T-cell (primary cell): ENCODE data around the gene KRT6B. TPM values are rescaled to one million over a fixed set of nuclear protein-coding genes. Genes with fewer than 3 reads are reported as not detected.

Source experiments
- ATAC-seq, 4 experiments: fragments of 200-7000 bp in 3 of 4; fragments of 150-1000 bp in 1 of 4; cut with Tn5 transposase; replicated peaks in 1 of 4; 1 replicate in 3 of 4; 2 replicates in 1 of 4; pipeline ENCODE4 v1.10.0; 2021; ENCODE audit warnings: moderate library complexity in 3 of 4, mild to moderate bottlenecking in 2 of 4, moderate number of reproducible peaks in 1 of 4
- CTCF ChIA-PET, 2 donors: fragments of 300-600 bp; sonication (Branson Sonifier 250); formaldehyde crosslinking; loops; one replicate each; lab custom pipeline; 2022; ENCODE audit warnings: antibody characterized with exemption in 2 of 2; lab: Charles Lee
- POLR2A ChIA-PET, 2 donors: fragments of 300-600 bp; sonication (Branson Sonifier 250); formaldehyde crosslinking; loops; one replicate each; lab custom pipeline; 2022; ENCODE audit warnings: antibody characterized with exemption in 2 of 2; lab: Charles Lee
- DNase-seq, 35 experiments: peaks; one replicate each; pipeline versions ENCODE4 v3.0.0 to v3.0.0-alpha.2; 2013 to 2023
- H3K27ac ChIP-seq: one replicate; pipeline ENCODE4 v1.5.1; 2013; ENCODE audit warnings: low read length
- H3K27me3 ChIP-seq, 2 experiments: replicated peaks in 1 of 2; 1 replicate in 1 of 2; 2 replicates in 1 of 2; pipeline versions ENCODE4 v1.6.1 to v1.7.0; 2013; ENCODE audit warnings: low read length in 1 of 2, mixed read lengths in 1 of 2; ENCODE audit not compliant: control insufficient read depth in 2 of 2, insufficient read depth in 2 of 2; ENCODE audit errors: extremely low read depth in 1 of 2
- H3K36me3 ChIP-seq, 2 donors: 1 replicate in 1 of 2; 2 replicates in 1 of 2; pipeline versions ENCODE4 v1.6.1 to v1.7.0; 2013; ENCODE audit warnings: low read length in 1 of 2; ENCODE audit not compliant: control insufficient read depth in 2 of 2, insufficient read depth in 1 of 2; ENCODE audit errors: extremely low read depth in 1 of 2
- H3K4me1 ChIP-seq, 2 experiments: 1 replicate in 1 of 2; 2 replicates in 1 of 2; pipeline versions ENCODE4 v1.6.1 to v1.7.0; 2013; ENCODE audit warnings: low read length in 2 of 2, mixed read lengths in 1 of 2; ENCODE audit not compliant: insufficient read depth in 2 of 2, control insufficient read depth in 1 of 2; ENCODE audit errors: extremely low read depth in 1 of 2
- H3K4me3 ChIP-seq, 2 donors: 1 replicate in 1 of 2; 2 replicates in 1 of 2; pipeline versions ENCODE4 v1.5.1 to v1.7.0; 2013; ENCODE audit warnings: mild to moderate bottlenecking in 2 of 2, low read length in 1 of 2, moderate library complexity in 1 of 2; ENCODE audit not compliant: control insufficient read depth in 1 of 2; ENCODE audit errors: extremely low read depth in 1 of 2
- H3K9me3 ChIP-seq: 2 replicates; pipeline ENCODE4 v1.7.0; 2013
- H3K27ac Mint-ChIP-seq, 2 donors: one replicate each; pipeline ENCODE4 v1.8.0; 2020 to 2021; ENCODE audit warnings: mild to moderate bottlenecking in 2 of 2, mixed read lengths in 2 of 2
- H3K27me3 Mint-ChIP-seq, 2 donors: one replicate each; pipeline ENCODE4 v1.8.0; 2021 to 2022; ENCODE audit warnings: mixed read lengths in 2 of 2
- H3K36me3 Mint-ChIP-seq: one replicate; pipeline ENCODE4 v1.8.0; 2021; ENCODE audit warnings: mixed read lengths
- H3K4me1 Mint-ChIP-seq, 3 donors: one replicate each; pipeline ENCODE4 v1.8.0; 2020 to 2022; ENCODE audit warnings: mixed read lengths in 3 of 3, mild to moderate bottlenecking in 1 of 3
- H3K4me3 Mint-ChIP-seq, 3 donors: one replicate each; pipeline ENCODE4 v1.8.0; 2020 to 2022; ENCODE audit warnings: mild to moderate bottlenecking in 3 of 3, mixed read lengths in 3 of 3, moderate library complexity in 3 of 3
- H3K9me3 Mint-ChIP-seq, 3 donors: one replicate each; pipeline ENCODE4 v1.8.0; 2020 to 2022; ENCODE audit warnings: mixed read lengths in 3 of 3
- WGBS: methylation state at CpG from one replicate; pipeline ENCODE4 v1.1.5; 2013; ENCODE audit warnings: missing lambda C conversion rate; ENCODE audit not compliant: insufficient coverage; 5-methylcytosine and 5-hydroxymethylcytosine counted together
- total RNA-seq, 35 experiments: library from RNA in 6 of 35; stranded (reverse) in 6 of 35; fragments of 120-200 nt in 1 of 35; gene quantifications; one replicate each; pipeline versions ENCODE4 v1.2.1 to v1.2.4 and lab custom pipeline; 2013 to 2026

Gene KRT6B
- total RNA-seq, 5 donors from 2014 or later (not counting 1 experiment from before 2014, with no cell fraction given) = not detected

GRCh38 chr12:52480073-52480472 is 28.1 kb upstream of the KRT6B start:
- no peaks in the 10 kb centered on the region for H3K4me1 Mint-ChIP-seq
- DNase-seq (no peak), ATAC-seq (no peak)
- Histone ChIP-seq H3K36me3 (no peaks in the 10 kb centered on the region), H3K4me1 (no peaks in the 10 kb centered on the region), H3K27ac (no peak overlapping the region), H3K9me3 (peaks cover 2% of the 10 kb centered on the region), H3K27me3 (no peaks in the 10 kb centered on the region), H3K4me3 (no peak overlapping the region)
- CTCF ChIA-PET = no interaction called here
- H3K9me3 Mint-ChIP-seq = peaks cover 4 to 9% (median 8%) of the 10 kb centered on the region in 3 donors
- H3K27ac Mint-ChIP-seq = no peak overlapping the region
- H3K4me3 Mint-ChIP-seq = no peak overlapping the region
- no peaks in the 10 kb centered on the region for H3K36me3 Mint-ChIP-seq
- 47% methylated on average over 2 of the region's 3 CpGs for WGBS
- POLR2A ChIA-PET = no interaction called here
- peaks cover 32 to 33% of the 10 kb centered on the region in 2 donors for H3K27me3 Mint-ChIP-seq

GRCh38 chr12:52477651-52478050 is 25.7 kb upstream of the KRT6B start:
- H3K36me3 Mint-ChIP-seq = no peaks in the 10 kb centered on the region
- no peaks in the 10 kb centered on the region for H3K36me3 ChIP-seq
- DNase-seq (no peak), ATAC-seq (no peak)
- peaks cover 2 to 3% of the 10 kb centered on the region in 2 experiments for H3K27me3 ChIP-seq
- no peaks in the 10 kb centered on the region for H3K9me3 Mint-ChIP-seq
- H3K4me1 ChIP-seq = no peaks in the 10 kb centered on the region
- no peak overlapping the region for H3K27ac ChIP-seq
- no peak overlapping the region for H3K27ac Mint-ChIP-seq
- ChIA-PET CTCF (no interaction called here), POLR2A (no interaction called here)
- no peak overlapping the region for H3K4me3 Mint-ChIP-seq
- H3K27me3 Mint-ChIP-seq = peaks cover 11% of the 10 kb centered on the region in 2 donors
- no peaks in the 10 kb centered on the region for H3K9me3 ChIP-seq
- WGBS = no CpG with 5 or more reads among the region's 2 CpGs
- no peaks in the 10 kb centered on the region for H3K4me1 Mint-ChIP-seq
- H3K4me3 ChIP-seq = no peak overlapping the region

GRCh38 chr12:52474212-52474611 is 22.3 kb upstream of the KRT6B start:
- H3K36me3 Mint-ChIP-seq = no peaks in the 10 kb centered on the region
- H3K27ac Mint-ChIP-seq = no peak overlapping the region
- no peaks in the 10 kb centered on the region for H3K4me1 Mint-ChIP-seq
- H3K9me3 ChIP-seq = no peaks in the 10 kb centered on the region
- no peak overlapping the region for H3K4me3 Mint-ChIP-seq
- ChIA-PET POLR2A (no interaction called here), CTCF (no interaction called here)
- H3K9me3 Mint-ChIP-seq = no peaks in the 10 kb centered on the region
- DNase-seq = no peak
- no peaks in the 10 kb centered on the region for H3K4me1 ChIP-seq
- H3K27me3 ChIP-seq = peaks cover 2 to 4% of the 10 kb centered on the region in 2 experiments
- no peak overlapping the region for H3K27ac ChIP-seq
- no peak overlapping the region for H3K4me3 ChIP-seq
- H3K27me3 Mint-ChIP-seq = peaks cover 5 to 8% of the 10 kb centered on the region in 2 donors
- WGBS = no CpG with 5 or more reads among the region's 2 CpGs
- ATAC-seq = no peak
- no peaks in the 10 kb centered on the region for H3K36me3 ChIP-seq

GRCh38 chr12:52473768-52474167 is 21.8 kb upstream of the KRT6B start, which contains the start of gene KRT6C:
Gene KRT6C, minus strand, starts transcription at chr12:52473805. Its CDS starts 68 bp downstream, at chr12:52473737.
- peaks cover 2 to 6% of the 10 kb centered on the region in 2 experiments for H3K27me3 ChIP-seq
- no peaks in the 10 kb centered on the region for H3K4me1 ChIP-seq
- no peak within 1 kb of the TSS for H3K27ac ChIP-seq
- ATAC-seq (no peak), DNase-seq (no peak)
- no peak within 1 kb of the TSS for H3K27ac Mint-ChIP-seq
- no peak within 1 kb of the TSS for H3K4me3 Mint-ChIP-seq
- no peak within 1 kb of the TSS for H3K4me3 ChIP-seq
- CTCF ChIA-PET = no interaction called here
- no peaks in the 10 kb centered on the region for H3K9me3 ChIP-seq
- H3K36me3 ChIP-seq = no peaks in the 10 kb centered on the region
- no peaks in the 10 kb centered on the region for H3K36me3 Mint-ChIP-seq
- H3K27me3 Mint-ChIP-seq = peaks cover 5 to 10% of the 10 kb centered on the region in 2 donors
- POLR2A ChIA-PET = no interaction called here
- WGBS = 70% methylated on average over 4 of the region's 4 CpGs
- no peaks in the 10 kb centered on the region for H3K4me1 Mint-ChIP-seq
- no peaks in the 10 kb centered on the region for H3K9me3 Mint-ChIP-seq

GRCh38 chr12:52469853-52470252 is 17.9 kb upstream of the KRT6B start:
- H3K27me3 Mint-ChIP-seq = peaks cover 11 to 21% of the 10 kb centered on the region in 2 donors
- no peaks in the 10 kb centered on the region for H3K9me3 Mint-ChIP-seq
- H3K27ac ChIP-seq = no peak overlapping the region
- no peaks in the 10 kb centered on the region for H3K36me3 Mint-ChIP-seq
- no peak overlapping the region for H3K27ac Mint-ChIP-seq
- no peaks in the 10 kb centered on the region for H3K9me3 ChIP-seq
- DNase-seq = no peak
- peaks cover 4 to 6% of the 10 kb centered on the region in 2 experiments for H3K27me3 ChIP-seq
- no peaks in the 10 kb centered on the region for H3K36me3 ChIP-seq
- 100% methylated on average over 1 of the region's 4 CpGs for WGBS
- no peaks in the 10 kb centered on the region for H3K4me1 ChIP-seq
- H3K4me3 Mint-ChIP-seq = no peak overlapping the region
- H3K4me3 ChIP-seq = no peak overlapping the region
- no peak for ATAC-seq
- ChIA-PET CTCF (no interaction called here), POLR2A (no interaction called here)
- no peaks in the 10 kb centered on the region for H3K4me1 Mint-ChIP-seq

GRCh38 chr12:52464897-52465296 is 13.0 kb upstream of the KRT6B start:
- H3K36me3 Mint-ChIP-seq = no peaks in the 10 kb centered on the region
- 56% methylated on average over 1 of the region's 2 CpGs for WGBS
- H3K4me1 Mint-ChIP-seq = no peaks in the 10 kb centered on the region
- Histone ChIP-seq H3K9me3 (no peaks in the 10 kb centered on the region), H3K27me3 (peaks cover 6% of the 10 kb centered on the region in 2 experiments), H3K4me1 (no peaks in the 10 kb centered on the region), H3K36me3 (no peaks in the 10 kb centered on the region), H3K27ac (no peak overlapping the region), H3K4me3 (no peak overlapping the region)
- DNase-seq (no peak), ATAC-seq (no peak)
- ChIA-PET CTCF (no interaction called here), POLR2A (no interaction called here)
- no peak overlapping the region for H3K4me3 Mint-ChIP-seq
- no peaks in the 10 kb centered on the region for H3K9me3 Mint-ChIP-seq
- peaks cover 18 to 30% of the 10 kb centered on the region in 2 donors for H3K27me3 Mint-ChIP-seq
- H3K27ac Mint-ChIP-seq = no peak overlapping the region

GRCh38 chr12:52461693-52462092 is 9.7 kb upstream of the KRT6B start:
- Mint-ChIP-seq H3K9me3 (no peaks in the 10 kb centered on the region), H3K27me3 (peaks cover 6 to 18% of the 10 kb centered on the region in 2 donors), H3K36me3 (no peaks in the 10 kb centered on the region), H3K4me1 (no peaks in the 10 kb centered on the region), H3K27ac (no peak overlapping the region), H3K4me3 (no peak overlapping the region)
- Histone ChIP-seq H3K36me3 (no peaks in the 10 kb centered on the region), H3K4me1 (no peaks in the 10 kb centered on the region), H3K9me3 (no peaks in the 10 kb centered on the region), H3K27ac (no peak overlapping the region), H3K27me3 (peaks cover 4 to 5% of the 10 kb centered on the region in 2 experiments), H3K4me3 (no peak overlapping the region)
- ChIA-PET CTCF (interaction anchor here in 1 of 2 donors (0.6 kb wide), 1 partner anchor 117 kb away, joined by 3 read pairs; no protein-coding TSS in a partner anchor), POLR2A (no interaction called here)
- WGBS = 42% methylated on average over 2 of the region's 5 CpGs
- ATAC-seq = no peak
- DNase-seq = no peak
